ENCODE data around the gene CYP4F8.

DNA sequence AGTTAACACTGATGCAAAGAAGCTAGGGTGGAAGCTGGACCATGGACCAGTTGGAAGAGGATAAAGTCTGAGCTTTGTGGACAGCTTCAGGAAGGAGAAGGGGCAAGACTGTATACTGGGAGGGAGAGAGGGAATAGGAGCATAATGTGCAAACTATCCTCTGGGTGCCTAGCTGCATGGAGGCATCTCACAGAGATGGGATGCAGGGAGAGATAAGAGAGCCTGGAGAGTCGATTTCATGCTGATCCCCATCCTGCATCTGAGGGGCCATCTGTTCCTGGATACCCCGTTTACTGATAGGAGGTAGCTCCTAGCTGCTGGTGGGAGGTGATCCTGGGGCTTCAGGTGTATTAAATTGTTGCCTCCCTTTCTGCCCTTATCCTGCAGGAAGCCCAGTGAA lies 34.5 kb downstream of the CYP4F8 start:
- TF ChIP-seq, protein P1, sequence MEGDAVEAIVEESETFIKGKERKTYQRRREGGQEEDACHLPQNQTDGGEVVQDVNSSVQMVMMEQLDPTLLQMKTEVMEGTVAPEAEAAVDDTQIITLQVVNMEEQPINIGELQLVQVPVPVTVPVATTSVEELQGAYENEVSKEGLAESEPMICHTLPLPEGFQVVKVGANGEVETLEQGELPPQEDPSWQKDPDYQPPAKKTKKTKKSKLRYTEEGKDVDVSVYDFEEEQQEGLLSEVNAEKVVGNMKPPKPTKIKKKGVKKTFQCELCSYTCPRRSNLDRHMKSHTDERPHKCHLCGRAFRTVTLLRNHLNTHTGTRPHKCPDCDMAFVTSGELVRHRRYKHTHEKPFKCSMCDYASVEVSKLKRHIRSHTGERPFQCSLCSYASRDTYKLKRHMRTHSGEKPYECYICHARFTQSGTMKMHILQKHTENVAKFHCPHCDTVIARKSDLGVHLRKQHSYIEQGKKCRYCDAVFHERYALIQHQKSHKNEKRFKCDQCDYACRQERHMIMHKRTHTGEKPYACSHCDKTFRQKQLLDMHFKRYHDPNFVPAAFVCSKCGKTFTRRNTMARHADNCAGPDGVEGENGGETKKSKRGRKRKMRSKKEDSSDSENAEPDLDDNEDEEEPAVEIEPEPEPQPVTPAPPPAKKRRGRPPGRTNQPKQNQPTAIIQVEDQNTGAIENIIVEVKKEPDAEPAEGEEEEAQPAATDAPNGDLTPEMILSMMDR (IDR thresholded peaks at IDR 0.05) = no peak
- no peak for TF ChIP-seq POLR2AphosphoS5 (IDR thresholded peaks at IDR 0.05)
- no peak for TF ChIP-seq POLR2A (IDR thresholded peaks at IDR 0.05)

Data from breast epithelium (tissue), 3 donors.